Osteoblast (primary cell): ENCODE results near the gene OSBPL5. TPM values are rescaled to one million over a fixed set of nuclear protein-coding genes. Genes with fewer than 3 reads are reported as not detected.
A peak's percentile ranks its signal among the peaks of the same experiment; 100 is the strongest.

ENCODE experiments used
- DNase-seq: peaks from one replicate; pipeline ENCODE4 v3.0.0; 2011; ENCODE audit warnings: low spot score, mixed read lengths; ENCODE audit not compliant: insufficient read length; ENCODE audit errors: missing footprints
- H2AFZ ChIP-seq: 2 replicates; pipeline ENCODE4 v1.6.0; 2011; ENCODE audit warnings: mild to moderate bottlenecking, low read length
- H3K27ac ChIP-seq: 2 replicates; pipeline ENCODE4 v1.5.1; 2011; ENCODE audit warnings: mild to moderate bottlenecking, low read depth, low read length, moderate library complexity
- H3K27me3 ChIP-seq: 2 replicates; pipeline ENCODE4 v1.6.0; 2012; ENCODE audit warnings: mild to moderate bottlenecking, control low read depth, inconsistent platforms, low read length, moderate library complexity; ENCODE audit not compliant: insufficient read depth
- H3K36me3 ChIP-seq: 2 replicates; pipeline ENCODE4 v1.5.1; 2011; ENCODE audit warnings: mild to moderate bottlenecking, low read length, control low read depth, moderate library complexity; ENCODE audit not compliant: insufficient read depth
- H3K4me1 ChIP-seq: 2 replicates; pipeline ENCODE4 v1.5.1; 2011; ENCODE audit warnings: mild to moderate bottlenecking, low read length, control low read depth, moderate library complexity; ENCODE audit not compliant: insufficient read depth
- H3K4me2 ChIP-seq: 2 replicates; pipeline ENCODE4 v1.6.0; 2011; ENCODE audit warnings: mild to moderate bottlenecking, low read length; ENCODE audit not compliant: insufficient read depth
- H3K4me3 ChIP-seq: fragments of 200-600 bp; sonication (generic); 3 replicates; pipeline ENCODE4 v1.5.1; 2012; ENCODE audit warnings: mild to moderate bottlenecking, low read length, inconsistent platforms; ENCODE audit not compliant: insufficient read depth
- H3K79me2 ChIP-seq: 2 replicates; pipeline ENCODE4 v1.6.0; 2012; ENCODE audit warnings: mild to moderate bottlenecking, low read length, control low read depth, inconsistent platforms; ENCODE audit not compliant: insufficient read depth
- H3K9me3 ChIP-seq: 2 replicates; pipeline ENCODE4 v1.5.1; 2011; ENCODE audit warnings: low read depth, low read length, control low read depth
- H4K20me1 ChIP-seq: 2 replicates; pipeline ENCODE4 v1.6.0; 2012; ENCODE audit warnings: mild to moderate bottlenecking, low read length, control low read depth; ENCODE audit not compliant: insufficient read depth
- CTCF ChIP-seq: IDR thresholded peaks from 2 replicates; pipeline ENCODE4 v1.5.1; 2011; ENCODE audit warnings: mild to moderate bottlenecking, low read depth, low read length, moderate library complexity; ENCODE audit errors: extremely low read depth
- total RNA-seq: library from RNA; depleted of rRNA; stranded (reverse); fragments of >200 nt; gene quantifications from 2 replicates; pipeline ENCODE4 v1.2.3, GENCODE V29; 2012

OSBPL5 gene
- total RNA-seq, 1 donor: 49.9 TPM

- peaks cover 77% of the 10 kb centered on the region for H4K20me1 ChIP-seq
Measured at GRCh38 chr11:3135481-3136440, 29.3 kb downstream of the OSBPL5 start.

GRCh38 chr11:3134651-3135480 is 30.2 kb downstream of the OSBPL5 start:
- DNase-seq: peak; percentile 66
- Histone ChIP-seq H3K4me2 (no peak overlapping the region), H3K4me1 (no peaks in the 10 kb centered on the region), H2AFZ (no peak overlapping the region), H3K36me3 (no peaks in the 10 kb centered on the region), H3K4me3 (no peak overlapping the region), H4K20me1 (peaks cover 75% of the 10 kb centered on the region), H3K9me3 (no peaks in the 10 kb centered on the region), H3K27ac (no peak overlapping the region), H3K79me2 (peaks cover 25% of the 10 kb centered on the region), H3K27me3 (no peaks in the 10 kb centered on the region)
- TF ChIP-seq CTCF: no peak

More at GRCh38 chr11:3135481-3136440, 29.3 kb downstream of the OSBPL5 start:
- no peaks in the 10 kb centered on the region for H3K27me3 ChIP-seq
- H3K4me1 ChIP-seq: no peaks in the 10 kb centered on the region
- H3K79me2 ChIP-seq: peaks cover 34% of the 10 kb centered on the region
- H3K4me2 ChIP-seq: no peak overlapping the region
- no peak for TF ChIP-seq CTCF
- no peak overlapping the region for H3K4me3 ChIP-seq
- no peaks in the 10 kb centered on the region for H3K36me3 ChIP-seq
- no peak overlapping the region for H2AFZ ChIP-seq
- H3K9me3 ChIP-seq: no peaks in the 10 kb centered on the region
- DNase-seq: peak; percentile 85
- no peak overlapping the region for H3K27ac ChIP-seq

GRCh38 chr11:3134218-3134621 is 30.9 kb downstream of the OSBPL5 start:
- no peak for TF ChIP-seq CTCF
- Histone ChIP-seq H3K36me3 (no peaks in the 10 kb centered on the region), H3K4me3 (no peak overlapping the region), H3K4me2 (no peak overlapping the region), H3K27ac (no peak overlapping the region), H3K27me3 (no peaks in the 10 kb centered on the region), H4K20me1 (peaks cover 69% of the 10 kb centered on the region), H2AFZ (no peak overlapping the region), H3K4me1 (no peaks in the 10 kb centered on the region), H3K9me3 (no peaks in the 10 kb centered on the region), H3K79me2 (peaks cover 19% of the 10 kb centered on the region)
- peak; percentile 29 for DNase-seq
